Ectodermal cell (in vitro differentiated cells): ENCODE results near the gene ALOX12B.
"Not testable (repeated sequence)": the region's sequence is repeated elsewhere in the genome, so short reads cannot be mapped to it uniquely, and the experiment has no call there.

Experiments
- H3K27ac ChIP-seq: 2 replicates; pipeline ENCODE4 v1.7.0; 2013; ENCODE audit warnings: mild to moderate bottlenecking, low read depth, low read length; ENCODE audit not compliant: insufficient read depth, poor library complexity, severe bottlenecking
- H3K27me3 ChIP-seq: 2 replicates; pipeline ENCODE4 v1.7.0; 2013; ENCODE audit warnings: mild to moderate bottlenecking, low read length; ENCODE audit not compliant: insufficient read depth, control insufficient read depth, poor library complexity, severe bottlenecking
- H3K36me3 ChIP-seq: one replicate; pipeline ENCODE4 v1.7.0; 2013; ENCODE audit warnings: low read length; ENCODE audit not compliant: control insufficient read depth, insufficient read depth
- H3K4me1 ChIP-seq: one replicate; pipeline ENCODE4 v1.7.0; 2013; ENCODE audit warnings: low read length; ENCODE audit not compliant: control insufficient read depth, insufficient read depth
- H3K4me3 ChIP-seq: 2 replicates; pipeline ENCODE4 v1.7.0; 2013; ENCODE audit warnings: low read depth, low read length, control low read depth; ENCODE audit not compliant: insufficient read depth
- H3K9me3 ChIP-seq: 2 replicates; pipeline ENCODE4 v1.7.0; 2013; ENCODE audit warnings: mild to moderate bottlenecking, low read length, moderate library complexity; ENCODE audit not compliant: control insufficient read depth
- WGBS, 2 experiments: methylation state at CpG; one replicate each; pipeline ENCODE4 v1.1.7; 2013; ENCODE audit warnings: missing lambda C conversion rate in 2 of 2; 5-methylcytosine and 5-hydroxymethylcytosine counted together

ALOX12B gene

DNA sequence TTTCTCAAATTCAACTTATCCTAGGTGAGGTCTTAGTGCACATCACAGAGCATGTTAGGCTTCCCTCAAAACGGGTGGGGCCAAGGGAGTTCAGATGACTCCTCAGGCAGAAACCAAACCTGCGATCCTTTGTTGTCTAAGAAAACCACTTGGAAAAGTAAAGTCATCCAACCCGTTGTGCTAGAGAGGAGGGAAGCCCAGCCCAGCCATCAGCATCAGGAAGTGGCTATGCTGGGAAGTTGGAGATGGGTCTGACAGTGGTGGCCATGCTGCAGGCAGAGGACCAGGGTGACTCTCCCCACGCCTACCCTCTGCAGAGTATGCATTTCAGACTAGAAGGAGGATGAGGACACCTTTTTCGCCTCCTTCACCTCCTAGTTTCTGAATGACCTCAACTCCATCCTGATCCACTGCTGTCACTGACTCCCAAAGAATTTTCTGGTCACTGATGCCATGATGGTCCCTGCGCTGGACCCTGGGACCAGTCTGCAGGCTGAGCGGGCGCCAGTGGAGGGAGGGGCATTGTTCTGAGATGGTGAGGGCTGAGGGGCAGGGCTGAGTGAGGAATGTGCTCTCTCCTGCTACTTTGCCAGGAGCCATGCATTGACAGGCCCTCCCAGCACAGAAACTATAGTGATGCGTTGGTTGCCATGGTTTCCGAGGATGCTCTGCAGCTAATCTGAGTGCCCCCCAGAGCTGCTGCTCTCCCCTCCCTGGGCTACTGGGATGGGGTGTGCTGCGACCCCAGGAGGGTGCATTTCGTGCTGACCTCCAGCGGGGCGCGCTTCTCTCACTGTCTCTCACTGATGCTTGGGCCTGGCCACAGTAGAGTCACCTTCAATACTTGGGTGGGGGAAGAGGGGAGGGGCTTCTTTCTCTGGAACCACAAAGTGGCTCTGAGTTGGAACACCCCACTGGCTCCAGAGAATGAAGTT, 20.4 kb downstream of the ALOX12B start:
- WGBS, 2 experiments: 67 to 76% methylated on average over 15 of the region's 15 CpGs

DNA sequence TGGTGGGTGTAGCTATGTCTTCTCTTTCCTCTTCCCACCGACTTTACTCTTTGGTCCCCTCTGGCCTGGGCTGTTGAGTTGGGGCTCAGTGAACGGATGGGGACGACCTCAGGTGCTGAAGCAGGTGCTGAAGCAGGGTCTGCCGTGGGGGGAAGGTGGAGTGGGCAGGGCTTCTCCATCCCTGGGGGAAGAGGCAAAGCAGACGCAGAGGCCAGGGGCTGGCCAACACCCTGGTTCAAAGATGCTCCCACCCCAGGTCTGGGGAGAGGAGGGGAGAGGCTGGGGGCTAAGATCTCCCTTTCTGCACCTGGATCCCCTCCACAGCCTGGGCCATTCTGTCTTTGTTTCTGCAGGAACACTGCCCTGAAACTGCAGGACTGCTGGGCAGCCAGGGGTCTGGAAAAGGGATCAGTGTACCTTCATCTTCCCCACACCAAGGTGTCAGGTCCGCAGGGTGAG, 22.9 kb downstream of the ALOX12B start:
- Histone ChIP-seq H3K4me1 (peaks cover 5% of the 10 kb centered on the region), H3K36me3 (no peaks in the 10 kb centered on the region)

More for the DNA sequence above, 20.4 kb downstream of the ALOX12B start:
- H3K27me3 ChIP-seq: peaks cover 86% of the 10 kb centered on the region
- H3K4me3 ChIP-seq: no peak overlapping the region
- H3K4me1 ChIP-seq: peaks cover 5% of the 10 kb centered on the region
- no peak overlapping the region for H3K27ac ChIP-seq
- H3K36me3 ChIP-seq: no peaks in the 10 kb centered on the region
- H3K9me3 ChIP-seq: no peaks in the 10 kb centered on the region

DNA sequence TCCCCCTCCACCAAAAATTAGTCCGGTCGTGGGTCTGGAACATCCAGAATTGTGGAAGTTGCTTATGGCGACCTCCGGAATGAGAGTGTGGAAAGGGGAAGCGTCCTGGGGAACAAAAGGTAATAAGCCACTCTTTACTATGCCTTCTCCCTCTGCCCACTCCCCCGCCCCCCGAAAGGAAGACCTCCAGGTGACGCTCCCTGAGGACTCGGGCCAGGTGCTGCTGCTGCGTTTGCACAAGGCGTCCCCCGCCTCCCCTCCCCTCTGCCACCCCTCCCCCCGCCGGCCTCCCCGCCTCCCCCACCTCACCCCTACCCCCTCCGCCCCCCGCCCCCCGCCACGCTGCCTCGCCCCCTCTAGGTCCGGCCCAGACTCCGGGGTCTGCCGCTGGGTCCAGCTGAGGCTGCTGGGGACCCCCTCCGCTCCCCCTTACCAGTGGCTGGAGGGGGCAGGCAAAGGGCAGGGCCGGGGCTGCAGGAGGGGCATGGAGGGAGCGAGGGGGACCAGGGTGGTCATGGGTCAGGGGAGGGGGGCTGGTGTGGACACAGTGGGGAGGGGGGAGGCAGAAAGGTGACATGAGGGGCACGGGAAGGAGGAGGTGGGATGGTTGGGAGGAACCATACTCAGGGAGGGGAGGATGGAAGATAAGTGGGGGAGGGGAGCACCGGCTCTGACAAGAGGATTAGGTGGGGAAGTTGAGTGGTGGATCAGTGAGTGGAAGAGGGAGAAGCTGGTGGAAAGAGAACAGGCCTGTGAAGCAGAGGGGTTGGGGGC, 23.6 kb downstream of the ALOX12B start:
- Histone ChIP-seq H3K27me3 (peaks cover 88% of the 10 kb centered on the region), H3K27ac (no peak overlapping the region), H3K9me3 (no peaks in the 10 kb centered on the region), H3K4me3 (no peak overlapping the region), H3K36me3 (no peaks in the 10 kb centered on the region), H3K4me1 (peaks cover 5% of the 10 kb centered on the region)
- 7 to 8% methylated on average over 17 to 20 of the region's 28 CpGs for whole genome bisulfite sequencing, 2 experiments

More for the DNA sequence above, 22.9 kb downstream of the ALOX12B start:
- no peaks in the 10 kb centered on the region for H3K9me3 ChIP-seq
- 56 to 70% methylated on average over 5 to 6 of the region's 6 CpGs for WGBS, 2 experiments
- no peak overlapping the region for H3K4me3 ChIP-seq
- H3K27ac ChIP-seq: no peak overlapping the region
- peaks cover 86% of the 10 kb centered on the region for H3K27me3 ChIP-seq

DNA sequence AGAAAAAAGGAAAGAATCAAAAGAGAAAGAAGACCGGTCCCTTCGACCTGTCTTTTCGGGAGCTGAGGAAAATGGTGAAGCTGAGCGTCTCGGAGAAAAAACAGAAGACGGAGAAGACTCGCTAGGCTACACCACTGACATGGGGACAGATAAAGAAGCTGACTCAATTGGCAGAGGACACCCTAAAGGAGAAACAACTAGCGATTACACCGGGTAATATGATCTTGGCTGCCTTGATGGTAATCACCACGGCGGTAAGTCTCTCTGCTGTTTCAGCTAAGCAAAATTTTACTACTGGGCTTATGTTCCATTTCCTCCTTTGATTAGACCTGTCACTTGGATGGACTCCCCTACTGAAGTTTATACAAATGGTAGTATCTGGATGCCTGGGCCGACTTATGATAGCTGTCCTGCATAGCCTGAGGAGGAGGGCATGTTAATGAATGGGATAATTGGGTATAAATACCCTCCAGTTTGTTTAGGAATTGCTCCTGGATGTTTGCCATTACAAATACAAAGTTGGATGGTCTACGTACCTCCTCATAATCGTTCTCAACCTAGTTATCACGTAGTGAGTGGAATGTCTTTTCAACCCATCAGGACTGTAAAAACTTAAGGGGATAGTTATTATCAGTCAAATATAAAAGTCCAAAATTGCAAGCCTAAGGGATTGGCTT, 24.6 kb downstream of the ALOX12B start:
- 4 to 6% methylated on average over 12 to 14 of the region's 15 CpGs for WGBS, 2 experiments
- H3K27me3 ChIP-seq: peaks cover 88% of the 10 kb centered on the region
- H3K4me3 ChIP-seq: no peak overlapping the region

DNA sequence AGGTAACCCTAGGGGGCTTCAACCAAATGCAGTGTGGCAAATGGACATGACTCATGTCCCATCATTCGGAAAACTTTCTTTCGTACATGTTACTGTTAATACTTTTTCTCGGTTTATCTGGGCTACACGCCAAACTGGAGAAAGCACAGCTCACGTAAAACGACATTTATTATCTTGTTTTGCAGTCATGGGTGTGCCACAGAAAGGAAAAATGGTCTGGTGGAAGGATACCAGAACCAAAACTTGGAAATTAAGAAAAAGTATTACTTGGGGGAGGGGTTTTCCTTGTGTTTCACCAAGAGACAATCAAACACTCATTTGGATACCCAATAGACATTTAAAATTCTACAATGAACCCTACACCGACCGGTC, 25.1 kb downstream of the ALOX12B start:
- WGBS, 2 experiments: 16 to 17% methylated on average over 8 of the region's 8 CpGs

More for the DNA sequence above, 24.6 kb downstream of the ALOX12B start:
- H3K4me1 ChIP-seq: peaks cover 5% of the 10 kb centered on the region
- no peaks in the 10 kb centered on the region for H3K36me3 ChIP-seq
- H3K27ac ChIP-seq: no peak overlapping the region
- H3K9me3 ChIP-seq: no peaks in the 10 kb centered on the region

DNA sequence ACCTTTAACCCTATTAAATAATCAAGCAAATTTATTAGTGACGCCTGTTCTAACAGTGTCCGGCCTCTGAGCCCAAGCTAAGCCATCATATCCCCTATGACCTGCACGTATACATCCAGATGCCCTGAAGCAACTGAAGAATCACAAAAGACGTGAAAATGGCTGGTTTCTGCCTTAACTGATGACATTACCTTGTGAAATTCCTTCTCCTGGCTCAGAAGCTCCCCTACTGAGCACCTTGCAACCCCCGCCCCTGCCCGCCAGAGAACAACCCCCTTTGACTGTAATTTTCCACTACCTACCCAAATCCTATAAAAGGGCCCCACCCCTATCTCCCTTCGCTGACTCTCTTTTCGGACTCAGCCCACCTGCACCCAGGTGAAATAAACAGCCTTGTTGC, 25.7 kb downstream of the ALOX12B start:
- H3K4me3 ChIP-seq: not testable (repeated sequence)
- peaks cover 95% of the 10 kb centered on the region for H3K27me3 ChIP-seq

More for the DNA sequence above, 25.1 kb downstream of the ALOX12B start:
- Histone ChIP-seq H3K36me3 (no peaks in the 10 kb centered on the region), H3K4me1 (peaks cover 5% of the 10 kb centered on the region), H3K27ac (no peak overlapping the region), H3K9me3 (no peaks in the 10 kb centered on the region), H3K27me3 (peaks cover 94% of the 10 kb centered on the region), H3K4me3 (no peak overlapping the region)

DNA sequence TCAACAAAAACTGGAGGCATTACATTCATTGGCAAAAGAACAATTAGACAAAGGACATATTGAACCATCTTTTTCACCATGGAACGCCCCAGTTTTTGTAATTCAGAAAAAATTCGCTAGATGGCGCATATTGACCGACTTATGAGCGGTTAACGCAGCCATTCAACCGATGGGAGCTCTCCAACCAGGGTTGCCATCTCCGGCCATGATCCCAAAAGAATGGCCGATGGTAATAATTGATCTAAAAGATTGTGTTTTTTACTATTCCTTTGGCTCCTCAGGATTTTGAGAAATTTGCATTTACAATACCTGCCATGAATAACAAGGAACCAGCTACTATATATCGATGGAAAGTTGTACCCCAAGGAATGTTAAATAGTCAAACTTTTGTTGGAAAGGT, 27.2 kb downstream of the ALOX12B start:
- no peaks in the 10 kb centered on the region for H3K9me3 ChIP-seq
- H3K36me3 ChIP-seq: no peaks in the 10 kb centered on the region
- peaks cover 5% of the 10 kb centered on the region for H3K4me1 ChIP-seq
- 15 to 17% methylated on average over 10 of the region's 10 CpGs for WGBS, 2 experiments
- H3K4me3 ChIP-seq: no peak overlapping the region
- H3K27ac ChIP-seq: no peak overlapping the region
- peaks cover 82% of the 10 kb centered on the region for H3K27me3 ChIP-seq

More for the DNA sequence above, 25.7 kb downstream of the ALOX12B start:
- 18 to 21% methylated on average over 8 of the region's 8 CpGs for WGBS, 2 experiments
- not testable (repeated sequence) for H3K9me3 ChIP-seq, H3K36me3 ChIP-seq, H3K4me1 ChIP-seq, H3K27ac ChIP-seq

DNA sequence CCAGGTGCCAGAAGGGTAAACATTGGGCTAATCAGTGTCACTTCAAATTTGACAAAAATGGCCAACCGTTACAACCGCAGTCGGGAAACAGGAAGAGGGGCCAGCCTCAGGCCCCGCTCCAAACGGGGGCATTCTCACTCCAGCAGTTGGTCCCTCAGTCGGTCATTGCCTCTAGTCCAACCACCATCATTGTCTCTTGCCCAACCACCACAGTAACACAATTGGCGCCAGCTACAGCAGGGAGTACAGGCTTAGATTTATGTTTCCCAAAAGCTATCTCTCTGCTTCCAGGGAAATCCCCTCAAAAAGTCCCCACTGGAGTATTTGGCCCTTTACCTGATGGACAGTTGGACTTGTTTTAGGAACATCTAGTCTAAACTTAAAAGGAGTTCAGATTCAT, 28.4 kb downstream of the ALOX12B start:
- Histone ChIP-seq H3K9me3 (no peaks in the 10 kb centered on the region), H3K27me3 (peaks cover 71% of the 10 kb centered on the region), H3K27ac (no peak overlapping the region), H3K36me3 (no peaks in the 10 kb centered on the region), H3K4me3 (no peak overlapping the region), H3K4me1 (peaks cover 5% of the 10 kb centered on the region)
- 75 to 81% methylated on average over 7 of the region's 7 CpGs for WGBS, 2 experiments

DNA sequence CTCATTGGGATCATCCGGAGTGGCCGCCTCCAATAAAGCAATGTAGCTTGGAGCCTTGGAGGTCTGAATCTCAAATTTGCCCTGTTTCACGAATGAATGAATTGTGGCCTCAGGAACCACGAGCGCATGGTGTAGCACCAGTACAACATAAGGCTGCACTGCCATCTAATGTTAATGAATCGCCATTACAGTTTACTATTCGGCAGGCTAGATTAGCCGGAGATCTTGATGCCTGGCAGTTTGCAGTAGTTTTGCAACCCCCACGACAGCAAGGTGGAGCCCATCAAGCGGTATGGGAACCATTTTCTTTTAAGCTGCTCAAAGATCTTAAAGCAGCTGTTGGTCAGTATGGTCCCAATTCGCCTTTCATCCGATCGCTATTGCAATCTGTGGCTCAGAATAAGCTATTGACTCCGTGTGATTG, 29.8 kb downstream of the ALOX12B start:
- Histone ChIP-seq H3K4me1 (no peaks in the 10 kb centered on the region), H3K27ac (no peak overlapping the region), H3K4me3 (no peak overlapping the region), H3K27me3 (peaks cover 62% of the 10 kb centered on the region), H3K9me3 (no peaks in the 10 kb centered on the region), H3K36me3 (no peaks in the 10 kb centered on the region)
- WGBS, 2 experiments: 19 to 22% methylated on average over 14 of the region's 14 CpGs
